HG03103 (cell line): Measurements from ENCODE around the gene PRR29.
"Not testable (repeated sequence)": the region's sequence is repeated elsewhere in the genome, so short reads cannot be mapped to it uniquely, and the experiment has no call there.

Experiments used
- ATAC-seq: cut with Tn5 transposase; IDR thresholded peaks from one replicate; pipeline ENCODE4 v1.9.1; 2021; ENCODE audit warnings: low read depth; ENCODE audit not compliant: unreplicated experiment

The PRR29 gene

GRCh38 chr17:63973930-63974593, 24.1 kb upstream of the PRR29 start:
- no peak for ATAC-seq

GRCh38 chr17:63974594-63975192, 23.5 kb upstream of the PRR29 start:
- ATAC-seq = no peak

- no peak for ATAC-seq
Observed at GRCh38 chr17:63975541-63976092, 22.5 kb upstream of the PRR29 start.

- ATAC-seq = no peak
Observed at GRCh38 chr17:63976702-63977101, 21.4 kb upstream of the PRR29 start.

DNA sequence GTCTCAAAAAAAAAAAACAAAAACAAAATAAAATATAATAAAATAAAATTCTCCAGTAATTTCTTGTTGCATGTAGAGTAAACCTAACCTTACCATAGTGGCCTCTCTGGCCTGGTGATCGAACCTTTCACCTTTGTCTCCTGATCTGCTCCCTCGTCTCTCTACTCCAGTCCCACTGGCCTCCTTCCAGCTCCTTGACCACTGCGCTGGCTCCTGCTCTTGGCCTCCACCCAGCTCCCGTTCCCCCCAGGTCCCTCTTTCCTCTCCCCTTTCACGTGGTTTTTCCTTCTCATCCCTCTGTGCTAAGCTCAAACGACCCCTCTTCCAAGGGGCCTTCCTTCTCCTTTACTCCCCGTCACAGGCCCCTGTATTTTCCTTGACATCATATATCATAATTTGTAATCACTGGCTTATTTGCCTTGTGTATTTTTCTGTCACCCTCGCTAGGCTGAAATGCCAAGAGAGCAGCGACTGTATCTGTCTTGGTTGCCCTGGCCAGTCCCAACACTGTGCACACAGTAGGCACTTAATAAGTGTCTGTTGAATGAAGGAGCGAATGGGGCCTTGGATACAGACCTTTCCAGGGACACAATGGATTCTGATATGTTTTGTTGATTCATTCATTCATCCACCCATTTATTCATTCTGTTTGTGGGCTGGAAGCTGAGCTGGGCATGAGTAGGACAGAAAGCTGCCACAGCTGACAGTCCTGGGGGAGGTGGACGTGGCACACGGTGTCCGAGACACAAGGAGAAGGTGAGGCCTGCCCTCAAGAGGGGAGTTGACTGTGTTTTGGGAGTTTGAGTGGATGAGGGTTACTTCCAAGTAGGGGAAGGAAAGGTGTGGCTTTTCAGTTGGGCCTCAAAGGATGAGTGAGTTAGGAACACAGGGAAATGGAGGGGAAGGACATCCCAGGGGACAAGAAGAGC, 19.6 kb upstream of the PRR29 start:
- no peak for ATAC-seq

GRCh38 chr17:63982641-63983040, 15.5 kb upstream of the PRR29 start:
- ATAC-seq = not testable (repeated sequence)

DNA sequence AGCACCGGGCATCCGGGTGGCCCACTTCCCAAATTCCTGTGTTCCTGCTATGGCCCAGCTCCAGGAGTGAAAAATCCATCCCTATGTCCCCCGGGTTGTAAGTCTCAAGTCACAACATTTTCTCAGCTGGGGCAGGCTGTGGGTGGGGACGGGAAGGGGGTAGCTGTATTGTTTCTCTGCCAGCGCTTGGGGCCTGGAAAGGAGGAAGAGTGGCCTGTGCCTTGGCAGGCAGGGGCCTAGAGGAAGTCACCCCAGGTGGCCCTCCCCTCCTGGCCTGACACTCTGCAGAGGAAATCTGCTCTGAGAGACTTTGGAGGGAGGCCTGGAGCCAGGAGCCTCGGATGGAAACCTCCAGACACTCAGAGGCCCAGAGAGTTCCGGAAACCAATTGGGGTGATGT, 14.8 kb upstream of the PRR29 start:
- no peak for ATAC-seq

GRCh38 chr17:63984236-63984635, 13.9 kb upstream of the PRR29 start:
- ATAC-seq = no peak

- ATAC-seq = no peak
Observed at GRCh38 chr17:63984651-63985386, 13.3 kb upstream of the PRR29 start.

- no peak for ATAC-seq
Observed at GRCh38 chr17:63985387-63986140, 12.6 kb upstream of the PRR29 start.

- no peak for ATAC-seq
Observed at GRCh38 chr17:63986821-63987220, 11.3 kb upstream of the PRR29 start.

GRCh38 chr17:63987221-63988126, 10.7 kb upstream of the PRR29 start:
- ATAC-seq = no peak

- no peak for ATAC-seq
Observed at GRCh38 chr17:63988127-63988478, 10.0 kb upstream of the PRR29 start.

DNA sequence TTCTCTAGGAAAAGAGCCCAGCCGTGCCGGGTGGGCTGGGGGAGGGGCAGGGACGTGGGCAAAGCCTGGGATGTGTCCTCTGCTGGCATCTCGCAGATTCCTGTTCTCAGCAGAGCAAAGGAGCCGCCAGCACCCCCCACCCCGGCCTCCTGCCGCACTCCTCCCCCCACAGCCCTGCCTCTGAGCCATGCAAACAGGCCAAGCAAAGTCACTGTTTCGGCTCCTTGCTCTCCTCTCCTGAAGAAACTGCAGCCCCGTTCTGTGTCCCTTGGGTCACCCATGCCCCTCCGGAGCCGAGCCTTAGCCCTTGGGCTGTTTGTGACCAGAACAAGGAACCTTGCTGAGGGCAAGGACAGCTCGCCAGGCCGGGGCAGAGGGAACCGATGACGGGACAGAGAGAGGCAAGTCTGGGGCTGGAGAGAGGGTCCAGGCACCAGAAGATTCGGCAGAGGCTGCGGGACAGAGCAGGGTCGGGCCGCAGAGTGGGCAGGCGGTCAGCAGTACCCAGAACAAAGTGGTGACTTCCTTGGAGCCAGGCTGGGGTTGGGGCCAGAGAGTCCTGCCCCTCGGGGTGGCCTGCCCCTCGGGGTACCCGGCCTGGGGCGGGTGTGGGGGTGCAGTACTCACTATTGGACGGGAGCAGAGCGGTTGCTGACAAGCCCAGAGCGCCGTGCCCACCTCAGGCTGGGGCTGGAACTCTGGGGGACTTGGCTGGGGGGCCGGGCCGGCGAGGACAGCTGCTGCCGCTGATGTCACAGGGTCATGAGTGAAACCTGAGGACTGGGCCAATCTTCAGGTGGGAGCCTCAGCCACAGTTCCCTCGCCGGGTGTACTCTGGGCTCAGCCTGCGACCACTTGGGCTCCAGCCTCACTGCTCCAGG, 9.2 kb upstream of the PRR29 start:
- ATAC-seq = no peak

- ATAC-seq = no peak
Observed at GRCh38 chr17:63989622-63990345, 8.4 kb upstream of the PRR29 start.

- ATAC-seq = no peak
Observed at GRCh38 chr17:63991611-63992010, 6.5 kb upstream of the PRR29 start.

GRCh38 chr17:63993368-63993985, 4.7 kb upstream of the PRR29 start:
- no peak for ATAC-seq
